ENCODE measurements around the gene SCARB1.

SCARB1 gene

DNA sequence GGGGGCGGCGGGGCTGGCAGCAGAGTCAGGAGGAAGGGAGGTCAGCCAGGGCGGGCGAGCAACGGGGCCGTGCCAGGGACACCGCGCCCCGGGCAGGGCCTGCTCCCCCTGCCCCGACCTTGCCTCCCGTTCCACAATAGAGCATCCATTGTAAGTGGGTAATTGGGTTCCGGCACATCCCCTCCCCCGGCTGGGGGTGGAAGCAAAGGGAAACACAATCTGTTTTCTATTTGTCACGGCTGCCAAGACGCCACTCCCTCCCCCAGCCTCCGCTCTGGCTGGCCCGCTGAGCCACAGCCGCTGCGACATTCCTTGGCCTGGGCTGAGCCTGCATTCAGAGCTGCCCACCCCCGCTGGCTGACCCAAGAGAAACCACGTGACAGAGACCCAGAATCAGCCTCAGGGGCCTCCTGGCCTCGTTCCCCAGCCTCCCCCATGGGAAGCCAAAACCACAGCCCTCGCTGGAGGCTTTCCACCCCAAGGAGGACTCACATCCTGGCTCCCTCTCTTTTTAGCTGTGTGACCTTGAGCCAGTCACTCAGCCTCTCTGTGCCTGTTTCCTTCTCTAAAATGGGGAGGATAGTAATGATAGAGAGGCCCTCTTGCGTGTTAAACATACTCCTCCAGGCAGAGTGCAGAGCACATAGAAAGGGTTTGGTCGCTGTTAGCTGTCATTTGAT lies 117.6 kb downstream of the SCARB1 start:
- DNase-seq (ENCODE audit: low read depth, low spot score) = peak; percentile 97

DNA sequence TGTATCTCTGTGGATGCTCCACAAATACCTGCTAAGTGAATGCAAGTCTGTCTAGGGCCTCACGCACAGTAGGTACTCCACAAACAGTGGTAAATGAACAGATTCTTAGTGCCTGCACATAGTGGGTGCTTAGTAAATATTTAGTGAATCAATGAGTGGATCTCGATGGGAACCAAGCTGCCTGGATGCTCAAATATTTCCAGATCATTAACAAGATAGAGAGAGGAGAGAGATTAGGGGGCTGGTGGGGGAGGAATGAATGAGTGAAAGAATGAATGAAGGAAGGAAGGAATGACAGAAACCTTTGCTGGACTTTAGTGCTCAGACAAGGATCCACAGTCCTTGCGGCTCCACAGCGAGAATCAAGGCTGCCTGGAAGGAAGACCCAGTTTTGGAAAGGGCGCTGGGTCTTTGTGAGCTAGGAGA lies 118.2 kb downstream of the SCARB1 start:
- no peak for DNase-seq (ENCODE audit: low read depth, low spot score)

DNA sequence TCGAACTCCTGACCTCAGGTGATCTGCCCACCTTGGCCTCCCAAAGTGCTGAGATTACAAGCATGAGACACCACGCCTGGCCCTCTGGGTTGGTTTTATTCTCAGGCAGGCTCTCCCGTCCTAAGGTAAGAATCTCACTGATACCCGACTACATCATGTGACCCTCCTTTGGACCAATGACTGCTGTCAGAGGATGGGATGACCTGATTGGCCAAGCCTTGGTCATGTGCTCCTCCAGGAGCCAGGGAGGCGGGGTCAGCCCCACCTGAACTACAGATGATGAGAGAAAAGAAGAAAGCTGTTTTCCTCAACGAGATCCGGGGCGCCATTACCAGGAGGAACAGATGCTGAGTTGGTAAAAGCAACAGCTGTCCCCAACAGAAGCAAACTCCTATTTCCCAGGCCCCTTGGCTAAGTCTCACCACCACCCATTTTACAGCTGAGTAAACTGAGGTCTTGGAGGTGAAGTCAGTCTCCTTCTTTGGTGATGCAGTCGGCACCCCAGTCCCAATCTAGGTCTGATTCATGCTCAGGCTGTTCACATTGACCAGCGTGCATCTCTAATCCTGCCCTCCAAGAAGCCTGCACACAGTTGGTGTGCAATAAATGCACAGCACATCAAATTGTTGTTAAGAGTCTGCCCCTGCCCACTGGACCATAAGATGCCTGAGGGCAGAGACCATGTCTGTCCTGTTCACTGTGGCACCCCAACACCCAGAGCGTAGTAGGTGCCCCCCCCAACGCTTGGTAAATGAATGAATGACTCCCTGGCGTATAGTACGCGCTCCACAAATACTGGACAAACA lies 118.8 kb downstream of the SCARB1 start:
- no peak for DNase-seq (ENCODE audit: low read depth, low spot score)

DNA sequence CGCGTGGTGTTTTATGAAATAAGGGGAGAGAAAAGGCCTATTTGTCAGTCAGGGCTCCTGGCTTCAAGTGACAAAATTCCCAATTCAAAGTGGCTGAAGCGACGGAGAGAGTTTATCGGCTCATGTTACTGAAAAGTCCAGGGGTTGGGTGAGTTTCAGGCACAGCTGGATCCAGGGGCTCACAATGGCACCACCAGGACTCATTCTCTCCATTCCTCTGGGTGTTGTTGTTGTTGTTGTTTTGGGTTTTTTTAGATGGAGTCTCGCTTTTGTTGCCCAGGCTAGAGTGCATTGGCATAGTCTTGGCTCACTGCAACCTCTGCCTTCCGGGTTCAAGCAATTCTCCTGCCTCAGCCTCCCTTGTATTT lies 119.4 kb downstream of the SCARB1 start:
- DNase-seq (ENCODE audit: low read depth, low spot score) = no peak

DNA sequence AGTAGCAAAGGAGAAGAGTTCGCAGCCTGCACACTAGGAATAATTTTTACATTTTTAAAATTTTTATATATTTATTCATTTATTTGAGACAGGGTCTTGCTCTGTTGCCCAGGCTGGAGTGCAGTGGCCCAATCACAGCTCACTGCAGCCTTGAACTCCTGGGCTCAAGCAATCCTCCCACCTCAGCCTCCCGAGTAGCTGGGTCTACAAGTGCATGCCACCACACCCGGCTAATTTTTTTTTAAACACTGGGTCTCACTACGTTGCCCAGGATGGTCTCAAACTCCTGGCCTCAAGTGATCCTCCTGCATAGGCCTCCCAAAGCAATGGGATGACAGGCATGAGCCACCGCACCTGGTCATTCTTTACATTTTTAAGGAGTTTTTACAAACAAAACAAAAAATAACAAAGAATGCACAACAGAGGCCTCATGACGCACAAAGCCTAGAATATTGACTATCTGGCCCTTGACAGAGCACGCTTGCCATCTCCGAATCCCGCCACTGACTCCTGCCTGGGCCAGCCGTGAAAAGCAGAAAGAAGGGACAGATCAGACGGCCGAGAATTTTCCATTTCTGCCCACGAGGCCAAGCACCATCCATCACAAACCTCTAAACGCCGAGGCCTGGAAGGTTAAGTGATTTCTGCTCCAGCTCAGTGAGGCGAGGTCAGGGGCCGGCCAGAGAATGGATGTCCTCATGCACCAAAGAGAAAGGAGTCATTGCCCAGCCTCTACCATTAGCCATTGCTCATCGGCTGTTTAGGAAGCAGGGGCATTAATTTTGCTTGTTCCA lies 120.0 kb downstream of the SCARB1 start:
- DNase-seq (ENCODE audit: low read depth, low spot score) = no peak

DNA sequence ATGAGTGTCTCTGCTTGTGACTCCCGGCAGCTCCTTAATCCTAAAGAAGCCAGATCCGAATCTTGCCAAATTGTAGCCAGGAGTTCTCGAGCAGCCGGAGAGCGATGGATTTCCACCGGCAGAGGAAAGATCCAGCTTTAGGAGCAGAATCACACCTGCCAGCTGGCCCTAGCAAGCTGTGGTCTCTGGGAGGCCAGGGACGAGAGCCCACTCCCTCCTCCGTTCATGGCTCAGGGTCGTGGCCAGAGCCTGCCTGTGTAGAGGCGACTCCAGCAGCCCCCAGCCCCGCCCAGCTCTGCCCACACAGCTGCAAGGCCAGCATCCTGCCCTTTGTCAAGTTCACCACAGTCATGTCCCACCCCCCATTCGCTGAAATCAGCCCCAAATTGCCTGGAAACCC lies 121.0 kb downstream of the SCARB1 start:
- DNase-seq (ENCODE audit: low read depth, low spot score) = no peak

DNA sequence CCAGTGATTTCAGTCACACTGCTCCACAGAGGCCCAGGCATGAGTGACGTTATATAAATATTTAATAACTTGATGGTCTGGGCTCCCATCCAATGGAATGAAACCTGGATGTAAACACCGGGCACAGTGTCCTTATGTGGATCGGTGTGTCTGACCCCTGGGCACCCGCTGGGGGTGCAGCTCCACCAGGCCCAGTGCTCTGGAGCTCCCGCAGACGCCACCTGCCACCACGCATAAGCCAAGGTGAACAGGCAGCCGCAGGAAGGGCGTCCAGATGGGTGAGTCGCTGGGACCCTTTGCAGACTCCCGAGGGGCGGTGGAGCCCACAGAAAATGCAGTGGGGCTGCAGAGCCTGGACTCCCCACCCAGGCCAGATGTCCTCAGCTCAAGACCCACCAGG lies 121.6 kb downstream of the SCARB1 start:
- DNase-seq (ENCODE audit: low read depth, low spot score) = no peak

DNA sequence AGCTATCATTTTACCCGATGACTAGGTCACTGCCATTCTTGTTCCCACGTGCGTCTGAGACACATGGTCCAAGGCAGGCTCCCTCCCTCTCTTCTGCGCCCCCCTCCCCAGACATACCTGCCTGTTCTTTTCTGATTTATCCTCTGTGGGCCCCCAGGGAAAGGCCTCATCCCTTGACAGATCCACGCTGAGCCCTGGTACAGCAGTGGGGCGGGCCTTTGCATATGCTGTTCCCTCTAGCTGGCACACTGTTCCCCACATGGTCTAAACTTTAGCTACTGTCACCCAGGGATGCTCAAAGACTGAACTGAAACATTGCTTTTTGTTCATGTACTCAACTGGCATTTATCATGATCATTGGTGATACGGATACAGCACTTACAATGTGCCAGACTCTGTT lies 122.5 kb downstream of the SCARB1 start:
- no peak for DNase-seq (ENCODE audit: low read depth, low spot score)

DNA sequence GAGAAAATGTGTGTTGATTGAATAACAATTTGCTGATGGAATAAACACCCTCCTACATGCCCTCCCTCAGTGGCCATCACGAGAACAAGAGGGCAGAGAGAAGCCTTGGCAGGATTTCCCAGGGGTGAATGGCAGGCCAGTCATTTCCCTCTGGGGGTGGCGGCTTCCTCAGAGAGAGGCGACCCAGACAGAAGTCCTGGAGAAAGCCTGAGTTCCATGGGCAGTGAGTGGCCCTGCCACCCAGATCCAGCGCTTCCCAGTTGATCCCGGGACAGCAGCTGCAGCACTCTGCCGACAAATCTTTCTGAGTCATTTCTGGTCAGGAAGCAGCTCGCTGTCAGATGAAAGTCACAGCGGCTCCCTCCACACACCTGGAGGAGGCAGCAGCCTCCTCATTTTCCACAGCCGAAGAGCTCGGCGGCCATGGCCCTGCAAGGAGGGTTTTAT lies 123.0 kb downstream of the SCARB1 start:
- peak; percentile 70 for DNase-seq (ENCODE audit: low read depth, low spot score)

DNA sequence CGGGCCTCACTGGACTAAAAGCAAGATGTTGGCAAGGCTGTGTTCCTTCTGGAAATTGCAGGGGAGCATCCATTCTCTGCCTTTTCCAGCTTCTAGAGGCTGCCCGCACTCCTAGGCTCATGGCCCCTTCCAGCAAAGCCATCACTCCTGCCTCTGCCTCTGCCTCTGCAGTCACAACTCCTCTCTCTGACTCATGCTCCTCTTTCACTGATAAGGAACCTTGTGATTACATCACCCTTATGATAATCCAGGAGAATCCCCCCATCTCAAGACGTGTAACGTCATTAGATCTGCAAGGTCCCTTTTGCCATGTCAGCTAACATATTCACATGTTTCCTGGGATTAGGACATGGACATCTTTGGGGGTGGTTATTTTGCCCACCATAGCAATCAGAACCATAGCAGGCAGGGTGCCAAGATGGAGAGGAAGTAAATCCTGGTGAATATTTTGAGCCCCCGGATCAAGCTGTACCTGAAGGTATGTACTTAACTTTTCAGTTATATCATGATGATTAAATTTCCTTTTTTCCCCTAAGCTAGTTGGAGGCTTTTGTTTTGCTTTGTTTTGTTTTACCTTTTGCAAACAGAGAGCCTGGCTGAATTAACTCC lies 123.6 kb downstream of the SCARB1 start:
- DNase-seq (ENCODE audit: low read depth, low spot score) = no peak

DNA sequence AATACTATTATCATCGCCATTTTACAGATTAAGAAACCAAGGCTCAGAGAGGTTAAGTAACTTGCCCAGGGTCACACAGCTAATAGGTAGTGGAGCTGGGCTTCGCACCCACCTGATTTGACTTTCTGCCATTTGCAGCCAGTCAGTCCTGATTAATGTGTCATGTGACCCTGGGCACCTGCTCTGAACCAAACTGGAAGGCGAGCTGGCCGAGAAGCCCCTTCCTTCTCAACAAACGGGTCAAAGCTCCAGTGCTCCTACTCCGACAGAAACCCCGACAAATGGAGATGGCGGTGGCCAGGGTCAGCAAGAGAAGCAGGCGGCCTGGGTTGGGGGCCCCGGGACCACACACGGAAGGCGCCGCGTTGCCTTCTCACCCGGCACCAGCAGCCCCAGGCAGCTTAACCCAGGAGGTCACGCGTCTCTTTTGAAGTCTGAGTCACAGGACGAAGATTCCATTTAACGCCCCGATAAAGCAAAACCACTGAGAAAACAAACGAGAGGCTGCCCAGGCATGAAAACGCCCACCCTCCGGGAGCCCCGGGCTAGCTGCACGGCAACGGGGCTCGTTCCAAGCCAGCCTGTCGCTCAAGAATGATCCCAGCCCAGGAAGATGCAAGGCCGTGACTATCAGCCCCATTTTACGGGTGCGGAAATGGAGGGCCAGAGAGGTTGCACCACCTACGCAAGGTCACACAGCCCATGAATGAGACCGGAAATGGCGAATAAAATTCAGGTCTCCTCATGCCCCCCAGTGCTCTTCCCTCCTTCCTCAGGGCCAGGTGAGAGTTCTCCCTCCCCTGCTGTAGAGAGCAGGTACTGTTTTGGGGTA lies 124.8 kb downstream of the SCARB1 start:
- peak; percentile 92 for DNase-seq (ENCODE audit: low read depth, low spot score)

DNA sequence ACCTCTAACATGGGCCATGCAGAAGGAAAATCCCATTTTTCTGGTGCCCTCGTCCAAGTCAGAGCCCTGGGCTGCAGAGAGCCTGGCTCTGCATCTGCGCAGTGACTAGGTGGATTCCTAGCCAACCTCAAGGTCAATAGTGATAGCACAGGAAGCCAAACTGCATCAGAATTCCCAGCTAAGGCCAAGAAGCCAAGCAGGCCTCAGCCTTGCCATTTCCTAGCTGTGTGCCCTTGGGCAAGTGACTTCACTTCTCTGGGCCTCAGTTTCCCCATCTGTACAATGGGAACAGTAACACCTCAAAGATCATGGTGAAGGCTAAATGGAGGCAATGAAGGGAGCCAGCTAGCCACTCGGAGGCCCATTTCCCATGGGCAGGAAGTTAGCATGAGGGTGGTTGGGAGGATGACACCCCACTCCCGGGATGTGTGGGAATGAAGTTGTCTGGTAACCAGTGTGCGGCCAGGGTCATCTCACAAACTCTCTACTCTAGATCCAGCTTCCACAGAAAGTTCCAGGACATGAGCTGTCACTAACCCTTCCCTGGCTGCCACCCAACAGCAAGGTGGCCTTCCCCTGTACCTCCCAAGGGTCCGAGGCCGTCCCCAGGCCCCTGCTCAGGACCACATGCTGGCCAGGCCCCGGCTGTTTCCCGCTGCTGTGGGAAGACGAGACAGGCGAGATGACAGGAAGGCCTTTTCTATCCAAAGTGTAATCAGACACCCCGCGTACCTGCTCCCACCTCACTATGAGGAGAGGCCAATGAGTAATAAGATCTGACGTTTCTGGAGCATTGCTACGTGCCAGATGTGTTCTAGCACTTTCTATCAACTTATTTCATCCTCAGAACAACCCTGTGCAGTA lies 125.7 kb downstream of the SCARB1 start:
- DNase-seq (ENCODE audit: low read depth, low spot score) = no peak

DNA sequence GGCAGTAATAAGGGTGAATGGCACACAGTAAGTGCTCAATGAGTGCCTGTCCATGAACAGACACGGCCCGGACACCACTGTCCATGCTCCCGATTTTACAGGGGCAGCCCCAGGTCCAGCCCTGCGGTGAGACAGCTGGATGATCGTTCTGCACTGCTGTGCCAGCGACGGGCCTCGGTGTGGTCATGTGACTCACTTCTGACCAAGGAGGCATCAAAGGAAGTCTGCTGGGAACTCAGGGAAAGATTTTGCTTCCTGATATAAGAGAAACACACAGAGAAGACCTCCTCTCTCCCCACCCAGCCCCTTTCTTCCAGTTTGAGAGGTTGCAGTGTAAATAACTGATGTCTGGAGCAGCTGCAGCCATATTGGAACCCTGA lies 126.6 kb downstream of the SCARB1 start:
- peak; percentile 61 for DNase-seq (ENCODE audit: low read depth, low spot score)

DNA sequence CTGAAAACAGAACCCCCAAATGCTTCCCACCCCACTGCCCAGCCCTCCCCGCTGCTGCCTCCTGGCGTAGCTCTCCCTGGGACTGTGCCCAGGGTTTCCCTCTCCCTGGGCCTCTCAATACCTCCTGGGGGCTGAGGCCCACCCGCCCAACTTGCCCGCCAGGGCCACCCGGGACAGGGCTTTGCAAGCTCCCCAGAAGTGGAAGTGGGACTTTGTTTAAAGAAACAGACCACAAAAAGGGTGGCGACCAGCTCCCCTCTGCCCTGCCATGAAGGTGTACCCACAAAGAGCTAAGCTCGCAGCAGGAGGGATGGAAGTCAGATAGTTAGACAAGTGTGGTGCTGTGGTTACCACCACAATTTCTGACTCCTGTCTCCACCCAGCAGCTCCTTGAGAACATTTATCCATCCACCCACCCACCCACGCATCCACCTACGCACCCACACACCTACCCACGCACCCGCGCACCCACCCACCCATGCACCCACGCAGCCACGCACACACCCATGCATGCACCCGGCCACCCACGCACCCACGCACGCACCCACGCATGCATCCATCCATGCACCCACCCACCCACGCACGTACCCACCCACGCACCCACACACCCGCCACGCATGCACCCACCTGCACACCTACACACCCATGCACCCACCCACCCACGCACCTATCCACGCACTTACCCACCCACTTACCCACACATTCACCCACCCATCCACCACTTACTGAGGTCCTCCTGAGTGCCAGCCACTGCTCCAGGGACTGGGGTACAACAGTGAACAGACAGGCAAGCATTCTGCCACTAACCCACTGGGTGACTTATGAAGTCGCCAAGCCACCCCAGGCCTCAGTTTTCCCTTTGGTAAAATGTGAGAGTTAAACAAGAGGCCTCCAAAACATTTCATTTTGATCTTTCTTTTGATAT lies 127.3 kb downstream of the SCARB1 start:
- no peak for DNase-seq (ENCODE audit: low read depth, low spot score)

DNA sequence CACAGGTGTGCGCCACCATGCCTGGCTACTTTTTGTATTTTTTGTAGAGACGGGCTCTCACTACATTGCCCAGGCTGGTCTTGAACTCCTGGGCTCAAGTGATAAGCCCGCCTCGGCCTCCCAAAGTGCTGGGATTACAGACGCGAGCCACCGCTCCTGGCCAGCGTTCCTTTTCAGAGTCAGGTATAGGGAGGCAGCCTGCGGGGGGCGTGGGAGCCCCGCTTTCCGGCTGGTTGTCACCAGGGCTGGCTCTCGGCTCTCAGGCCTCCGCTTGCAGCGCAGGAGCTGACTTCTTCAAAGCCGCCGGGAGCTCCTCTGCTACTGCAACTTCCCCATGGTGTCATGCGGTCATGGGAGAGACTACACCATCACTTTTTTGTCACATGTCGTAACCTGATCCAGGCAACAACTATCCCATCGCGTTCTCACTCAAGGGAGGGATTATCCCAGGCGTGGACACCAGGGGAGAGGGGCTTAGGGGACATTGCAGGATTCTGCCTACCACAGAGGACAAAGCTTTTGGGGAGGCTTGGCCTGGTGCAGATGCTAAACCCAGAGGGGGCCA lies 129.4 kb downstream of the SCARB1 start:
- no peak for DNase-seq (ENCODE audit: low read depth, low spot score)

DNA sequence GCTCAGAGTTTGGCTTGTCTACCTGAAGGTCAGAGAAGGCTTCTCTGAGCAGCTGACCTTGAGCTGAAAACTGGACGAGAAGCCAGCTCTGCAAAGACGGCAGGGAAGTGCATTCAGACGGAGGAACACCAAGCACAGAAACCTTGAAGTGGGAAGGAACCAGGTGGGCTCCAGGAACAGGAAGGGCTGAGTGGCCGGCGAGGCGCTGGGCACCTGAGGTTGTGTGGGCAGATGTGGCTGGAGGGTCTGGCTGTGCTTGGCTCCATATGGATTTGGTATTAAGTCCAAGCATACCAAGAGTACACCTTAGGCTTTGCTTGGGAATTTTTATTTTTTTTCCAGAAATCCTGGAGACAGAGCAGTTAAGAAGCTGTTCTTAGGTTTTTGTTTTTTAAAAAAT lies 130.6 kb downstream of the SCARB1 start:
- DNase-seq (ENCODE audit: low read depth, low spot score) = no peak

DNA sequence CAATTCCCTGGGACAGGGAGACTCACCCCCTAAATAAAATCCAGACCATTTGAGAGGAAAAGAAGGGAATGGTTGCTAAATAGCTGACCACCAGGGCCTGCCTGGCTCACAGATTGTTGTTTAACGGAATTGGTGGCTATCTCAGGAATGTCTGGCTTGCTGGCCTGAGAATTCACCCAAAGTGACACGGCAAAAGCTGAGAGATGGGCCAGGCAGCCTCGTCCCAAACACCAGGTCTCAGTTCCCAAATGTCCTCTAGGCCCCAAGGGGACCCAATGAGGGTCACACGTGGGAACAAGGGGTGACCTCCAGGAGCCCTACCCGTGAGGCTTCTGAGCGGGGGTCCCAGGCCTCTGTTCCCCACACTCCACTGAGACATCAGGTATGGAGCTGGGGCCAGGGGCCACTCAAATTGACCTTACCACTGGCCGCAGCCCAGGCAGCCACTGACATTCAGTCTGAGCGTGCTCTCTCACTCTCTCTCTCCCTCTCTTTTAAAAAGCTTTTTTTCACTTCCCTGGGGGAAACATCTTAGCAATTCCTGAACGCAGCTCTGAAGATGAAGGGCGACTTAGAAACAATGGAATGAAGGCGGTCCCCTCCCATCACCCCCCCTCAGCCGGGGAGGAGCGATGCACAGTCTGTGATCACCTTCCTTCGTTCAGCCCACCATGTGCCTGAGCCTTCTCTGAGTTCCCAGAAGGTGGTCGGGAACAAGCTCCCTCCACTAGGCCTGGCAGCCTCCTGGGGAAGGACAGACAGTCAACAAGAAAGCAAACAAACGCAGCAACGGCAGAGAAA lies 131.2 kb downstream of the SCARB1 start:
- peak; percentile 87 for DNase-seq (ENCODE audit: low read depth, low spot score)

DNA sequence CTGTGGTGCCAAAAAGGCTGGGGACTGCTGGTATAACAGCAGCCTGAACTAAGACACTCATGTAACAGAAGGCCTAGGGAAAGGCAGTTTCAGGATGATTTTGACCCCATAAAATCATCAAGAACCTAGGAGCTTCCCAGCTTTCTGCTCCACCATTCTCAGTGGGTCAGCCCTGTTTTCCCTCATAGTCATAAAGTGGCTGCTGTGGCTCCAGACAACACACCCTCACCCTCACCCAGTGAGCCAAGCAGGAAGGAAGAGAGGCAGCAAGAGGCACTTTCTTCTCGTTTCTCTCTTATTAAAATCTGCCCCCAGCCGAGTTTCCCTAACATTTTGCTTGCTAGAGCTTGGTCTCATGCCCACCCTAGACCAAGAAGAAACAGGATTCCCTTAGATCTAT lies 131.8 kb downstream of the SCARB1 start:
- no peak for DNase-seq (ENCODE audit: low read depth, low spot score)
